Measurements from ENCODE around the gene TMEM221. TPM values are rescaled to one million over a fixed set of nuclear protein-coding genes. Genes with fewer than 3 reads are reported as not detected.

The TMEM221 gene
- total and polyA plus RNA-seq, 2 experiments from 2014 or later = 0.22 to 0.30 TPM

DNA sequence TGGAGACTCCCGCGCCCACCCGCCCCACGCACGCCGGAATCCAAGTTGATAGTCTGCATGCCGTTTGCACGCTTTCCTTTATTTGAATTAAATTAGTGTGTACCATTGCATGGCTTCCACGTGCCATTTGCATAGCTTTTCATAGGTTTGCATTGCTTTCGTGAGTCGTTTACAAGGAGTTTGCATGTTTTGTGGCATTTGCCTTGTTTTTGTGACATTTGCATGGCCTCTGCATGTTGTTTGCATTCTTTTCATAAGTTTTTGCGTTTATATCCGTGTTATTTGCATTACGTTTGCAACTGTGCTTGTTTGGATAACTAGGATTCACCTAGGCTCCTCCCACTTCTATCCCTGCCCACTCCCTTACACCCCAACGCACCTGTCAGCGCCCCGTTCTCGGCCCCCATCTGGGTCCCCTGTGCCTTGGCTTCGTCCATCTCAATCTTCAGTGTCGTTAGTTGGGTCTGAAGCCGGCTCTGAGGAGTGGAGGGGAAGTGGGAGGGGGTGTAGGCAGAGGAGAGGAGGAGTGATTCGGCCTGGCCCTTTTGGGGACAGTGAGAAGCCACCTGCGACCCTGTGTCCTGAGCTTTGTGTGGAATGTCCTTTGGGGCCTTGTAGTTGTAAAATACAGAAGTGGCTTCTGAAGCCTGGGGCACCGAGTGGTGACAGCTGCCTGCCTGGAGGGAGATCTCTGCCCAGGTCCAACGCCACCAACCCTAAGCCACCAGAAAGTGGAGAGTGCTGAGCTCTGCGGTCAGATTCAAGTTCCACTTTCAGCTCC, 56.9 kb downstream of the TMEM221 start:
- no peaks in the 10 kb centered on the region for H3K9me3 ChIP-seq (ENCODE audit: low read depth)
- in situ Hi-C loops (cut with MboI) = no loop called here
- no peaks in the 10 kb centered on the region for H3K36me3 ChIP-seq (ENCODE audit: low read depth)
- TF ChIP-seq EZH2 (IDR thresholded peaks at IDR 0.05; ENCODE audit: insufficient read depth, poor library complexity, severe bottlenecking) = no peak
- TF ChIP-seq EZH2phosphoT487 (IDR thresholded peaks at IDR 0.05; ENCODE audit: insufficient read depth, low read depth) = no peak
- H2AFZ ChIP-seq = peak overlapping the region; percentile 96
- 0 out of 2 replicates have a peak overlapping the region, but pooled peaks have one; percentile 27 for H3K9ac ChIP-seq
- H4K20me1 ChIP-seq (ENCODE audit: insufficient read depth) = no peaks in the 10 kb centered on the region
- H3K4me3 ChIP-seq = peak overlapping the region; percentile 81
- no peaks in the 10 kb centered on the region for H3K4me1 ChIP-seq (ENCODE audit: insufficient read depth)
- peak overlapping the region; percentile 81 for H3K4me2 ChIP-seq (ENCODE audit: unreplicated experiment)
- DNase-seq = no peak
- WGBS, 2 experiments (ENCODE audit: low coverage in 1 of 2, low lambda C conversion rate in 2 of 2, missing lambda C conversion rate in 2 of 2) = 13 to 20% methylated on average over 20 to 26 of the region's 26 CpGs
- no peak overlapping the region for H3K27ac ChIP-seq
- no peaks in the 10 kb centered on the region for H3K79me2 ChIP-seq (ENCODE audit: insufficient read depth)
- peaks cover 8% of the 10 kb centered on the region; the same call in 1 of the 2 replicates for H3F3A ChIP-seq (ENCODE audit: insufficient read depth)
- H3K9me2 ChIP-seq (ENCODE audit: insufficient read depth) = no peaks in the 10 kb centered on the region
- no peaks in the 10 kb centered on the region; the same call in 1 of the 2 replicates for H3K27me3 ChIP-seq (replicated peaks; ENCODE audit: insufficient read depth)

GRCh38 chr19:17390665-17391370, 57.6 kb downstream of the TMEM221 start:
- H3K9me2 ChIP-seq (ENCODE audit: insufficient read depth) = no peaks in the 10 kb centered on the region
- TF ChIP-seq EZH2 (IDR thresholded peaks at IDR 0.05; ENCODE audit: insufficient read depth, poor library complexity, severe bottlenecking) (no peak), EZH2phosphoT487 (IDR thresholded peaks at IDR 0.05; ENCODE audit: insufficient read depth, low read depth) (no peak)
- peaks cover 8% of the 10 kb centered on the region; the same call in 1 of the 2 replicates for H3F3A ChIP-seq (ENCODE audit: insufficient read depth)
- no peaks in the 10 kb centered on the region for H3K79me2 ChIP-seq (ENCODE audit: insufficient read depth)
- H3K27ac ChIP-seq = no peak overlapping the region
- H3K27me3 ChIP-seq (replicated peaks; ENCODE audit: insufficient read depth) = no peaks in the 10 kb centered on the region; the same call in 1 of the 2 replicates
- H3K9me3 ChIP-seq (ENCODE audit: low read depth) = no peaks in the 10 kb centered on the region
- H3K9ac ChIP-seq = peak overlapping the region; percentile 55
- no peaks in the 10 kb centered on the region for H4K20me1 ChIP-seq (ENCODE audit: insufficient read depth)
- DNase-seq = peak; percentile 96
- H3K4me1 ChIP-seq (ENCODE audit: insufficient read depth) = no peaks in the 10 kb centered on the region
- H3K4me2 ChIP-seq (ENCODE audit: unreplicated experiment) = peak overlapping the region; percentile 81
- H3K36me3 ChIP-seq (ENCODE audit: low read depth) = no peaks in the 10 kb centered on the region
- H3K4me3 ChIP-seq = peak overlapping the region; percentile 81
- peak overlapping the region; percentile 96 for H2AFZ ChIP-seq
- WGBS, 2 experiments (ENCODE audit: low coverage in 1 of 2, low lambda C conversion rate in 2 of 2, missing lambda C conversion rate in 2 of 2) = 2 to 6% methylated on average over 17 to 47 of the region's 50 CpGs
- in situ Hi-C loops (cut with MboI) = no loop called here

DNA sequence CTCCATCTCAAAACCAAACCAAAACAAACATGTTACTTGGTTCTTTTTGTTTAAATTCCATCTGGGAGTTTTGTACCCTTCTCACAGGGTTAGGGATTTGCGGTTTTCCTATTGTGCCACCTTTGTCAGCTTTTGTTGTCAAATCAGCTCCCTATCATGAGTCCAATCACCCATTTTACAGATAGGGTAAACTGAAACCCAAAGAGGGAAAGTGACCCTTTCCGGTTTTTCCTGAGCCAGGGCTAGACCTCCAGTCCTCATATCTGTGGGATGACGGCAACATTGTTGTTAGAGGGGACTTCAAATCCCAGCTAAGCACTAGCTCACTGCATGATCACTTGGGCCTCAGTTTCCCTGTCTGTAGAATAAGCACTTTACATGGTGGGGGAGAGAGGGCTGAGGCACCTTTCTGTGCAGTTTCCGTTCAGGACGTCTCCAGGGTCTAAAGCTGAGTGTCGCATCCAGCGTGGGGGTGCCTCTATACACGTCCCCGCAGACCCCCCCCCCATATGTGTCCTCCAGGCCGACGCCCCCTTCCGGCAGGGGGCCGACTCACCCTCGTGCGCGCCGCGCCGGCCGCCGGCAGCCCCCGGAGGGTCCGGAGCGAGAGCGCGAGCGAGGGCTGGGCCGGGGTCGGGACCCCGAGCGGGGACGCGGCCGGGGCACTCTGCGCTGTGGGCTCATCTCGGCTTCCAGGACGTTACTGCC, 58.4 kb downstream of the TMEM221 start:
- no peaks in the 10 kb centered on the region; the same call in 1 of the 2 replicates for H3K27me3 ChIP-seq (replicated peaks; ENCODE audit: insufficient read depth)
- no peaks in the 10 kb centered on the region for H3K36me3 ChIP-seq (ENCODE audit: low read depth)
- no peaks in the 10 kb centered on the region for H3K9me2 ChIP-seq (ENCODE audit: insufficient read depth)
- no peak overlapping the region for H3K27ac ChIP-seq
- H3K4me1 ChIP-seq (ENCODE audit: insufficient read depth) = no peaks in the 10 kb centered on the region
- peak overlapping the region; percentile 81 for H3K4me3 ChIP-seq
- H4K20me1 ChIP-seq (ENCODE audit: insufficient read depth) = no peaks in the 10 kb centered on the region
- no peaks in the 10 kb centered on the region for H3K79me2 ChIP-seq (ENCODE audit: insufficient read depth)
- 13 to 32% methylated on average over 9 to 29 of the region's 37 CpGs for WGBS, 2 experiments (ENCODE audit: low coverage in 1 of 2, low lambda C conversion rate in 2 of 2, missing lambda C conversion rate in 2 of 2)
- in situ Hi-C loops (cut with MboI) = loop anchor here (10.0 kb wide), 1 partner anchor 85 kb away; the partner anchor contains the start of genes ABHD8, DDA1 and MRPL34
- peak overlapping the region; percentile 96 for H2AFZ ChIP-seq
- H3K9me3 ChIP-seq (ENCODE audit: low read depth) = no peaks in the 10 kb centered on the region
- no peak for DNase-seq
- TF ChIP-seq EZH2phosphoT487 (IDR thresholded peaks at IDR 0.05; ENCODE audit: insufficient read depth, low read depth) = no peak
- no peak for TF ChIP-seq EZH2 (IDR thresholded peaks at IDR 0.05; ENCODE audit: insufficient read depth, poor library complexity, severe bottlenecking)
- H3K4me2 ChIP-seq (ENCODE audit: unreplicated experiment) = peak overlapping the region; percentile 77
- no peak overlapping the region for H3K9ac ChIP-seq
- peaks cover 8% of the 10 kb centered on the region; the same call in 1 of the 2 replicates for H3F3A ChIP-seq (ENCODE audit: insufficient read depth)

DNA sequence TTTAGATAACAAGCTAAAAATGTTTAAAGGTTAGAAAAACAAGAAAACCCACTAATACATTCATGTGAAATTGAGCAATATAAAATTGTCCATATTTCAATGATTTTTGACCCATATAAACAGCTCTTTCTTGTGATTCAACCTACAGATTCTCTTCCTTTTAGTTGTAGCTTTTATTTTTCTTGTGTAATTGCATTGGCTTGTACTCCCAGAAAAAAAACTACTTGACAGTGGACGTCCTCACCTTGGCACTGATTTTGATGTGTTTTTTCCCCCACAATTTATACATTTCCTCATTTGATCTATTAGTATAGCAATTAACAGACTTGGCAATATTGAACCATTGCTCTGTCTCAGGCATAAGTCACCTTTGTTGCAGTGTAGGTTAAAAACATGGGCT, 59.2 kb downstream of the TMEM221 start:
- no peak overlapping the region for H3K4me3 ChIP-seq
- DNase-seq = no peak
- no peaks in the 10 kb centered on the region for H3K36me3 ChIP-seq (ENCODE audit: low read depth)
- H3K9me3 ChIP-seq (ENCODE audit: low read depth) = no peaks in the 10 kb centered on the region
- H3K27ac ChIP-seq = no peak overlapping the region
- no peaks in the 10 kb centered on the region for H3K4me1 ChIP-seq (ENCODE audit: insufficient read depth)
- 2 to 7% methylated on average over 1 of the region's 1 CpG for WGBS, 2 experiments (ENCODE audit: low coverage in 1 of 2, low lambda C conversion rate in 2 of 2, missing lambda C conversion rate in 2 of 2)
- H4K20me1 ChIP-seq (ENCODE audit: insufficient read depth) = no peaks in the 10 kb centered on the region
- peaks cover 8% of the 10 kb centered on the region; the same call in 1 of the 2 replicates for H3F3A ChIP-seq (ENCODE audit: insufficient read depth)
- no peak overlapping the region for H3K9ac ChIP-seq
- no peak for TF ChIP-seq EZH2phosphoT487 (IDR thresholded peaks at IDR 0.05; ENCODE audit: insufficient read depth, low read depth)
- no peak for TF ChIP-seq EZH2 (IDR thresholded peaks at IDR 0.05; ENCODE audit: insufficient read depth, poor library complexity, severe bottlenecking)
- no peak overlapping the region for H2AFZ ChIP-seq
- H3K79me2 ChIP-seq (ENCODE audit: insufficient read depth) = no peaks in the 10 kb centered on the region
- H3K9me2 ChIP-seq (ENCODE audit: insufficient read depth) = no peaks in the 10 kb centered on the region
- H3K4me2 ChIP-seq (ENCODE audit: unreplicated experiment) = no peak overlapping the region
- in situ Hi-C loops (cut with MboI) = loop anchor here (10.0 kb wide), 1 partner anchor 84 kb away; the partner anchor contains the start of genes ABHD8, DDA1 and MRPL34
- no peaks in the 10 kb centered on the region; the same call in 1 of the 2 replicates for H3K27me3 ChIP-seq (replicated peaks; ENCODE audit: insufficient read depth)

Measured in GM23248 (cell line).